Measurements from ENCODE around the gene DIS3L2.
A peak's percentile ranks its signal among the peaks of the same experiment; 100 is the strongest.

The DIS3L2 gene, protein sequence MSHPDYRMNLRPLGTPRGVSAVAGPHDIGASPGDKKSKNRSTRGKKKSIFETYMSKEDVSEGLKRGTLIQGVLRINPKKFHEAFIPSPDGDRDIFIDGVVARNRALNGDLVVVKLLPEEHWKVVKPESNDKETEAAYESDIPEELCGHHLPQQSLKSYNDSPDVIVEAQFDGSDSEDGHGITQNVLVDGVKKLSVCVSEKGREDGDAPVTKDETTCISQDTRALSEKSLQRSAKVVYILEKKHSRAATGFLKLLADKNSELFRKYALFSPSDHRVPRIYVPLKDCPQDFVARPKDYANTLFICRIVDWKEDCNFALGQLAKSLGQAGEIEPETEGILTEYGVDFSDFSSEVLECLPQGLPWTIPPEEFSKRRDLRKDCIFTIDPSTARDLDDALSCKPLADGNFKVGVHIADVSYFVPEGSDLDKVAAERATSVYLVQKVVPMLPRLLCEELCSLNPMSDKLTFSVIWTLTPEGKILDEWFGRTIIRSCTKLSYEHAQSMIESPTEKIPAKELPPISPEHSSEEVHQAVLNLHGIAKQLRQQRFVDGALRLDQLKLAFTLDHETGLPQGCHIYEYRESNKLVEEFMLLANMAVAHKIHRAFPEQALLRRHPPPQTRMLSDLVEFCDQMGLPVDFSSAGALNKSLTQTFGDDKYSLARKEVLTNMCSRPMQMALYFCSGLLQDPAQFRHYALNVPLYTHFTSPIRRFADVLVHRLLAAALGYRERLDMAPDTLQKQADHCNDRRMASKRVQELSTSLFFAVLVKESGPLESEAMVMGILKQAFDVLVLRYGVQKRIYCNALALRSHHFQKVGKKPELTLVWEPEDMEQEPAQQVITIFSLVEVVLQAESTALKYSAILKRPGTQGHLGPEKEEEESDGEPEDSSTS

DNA sequence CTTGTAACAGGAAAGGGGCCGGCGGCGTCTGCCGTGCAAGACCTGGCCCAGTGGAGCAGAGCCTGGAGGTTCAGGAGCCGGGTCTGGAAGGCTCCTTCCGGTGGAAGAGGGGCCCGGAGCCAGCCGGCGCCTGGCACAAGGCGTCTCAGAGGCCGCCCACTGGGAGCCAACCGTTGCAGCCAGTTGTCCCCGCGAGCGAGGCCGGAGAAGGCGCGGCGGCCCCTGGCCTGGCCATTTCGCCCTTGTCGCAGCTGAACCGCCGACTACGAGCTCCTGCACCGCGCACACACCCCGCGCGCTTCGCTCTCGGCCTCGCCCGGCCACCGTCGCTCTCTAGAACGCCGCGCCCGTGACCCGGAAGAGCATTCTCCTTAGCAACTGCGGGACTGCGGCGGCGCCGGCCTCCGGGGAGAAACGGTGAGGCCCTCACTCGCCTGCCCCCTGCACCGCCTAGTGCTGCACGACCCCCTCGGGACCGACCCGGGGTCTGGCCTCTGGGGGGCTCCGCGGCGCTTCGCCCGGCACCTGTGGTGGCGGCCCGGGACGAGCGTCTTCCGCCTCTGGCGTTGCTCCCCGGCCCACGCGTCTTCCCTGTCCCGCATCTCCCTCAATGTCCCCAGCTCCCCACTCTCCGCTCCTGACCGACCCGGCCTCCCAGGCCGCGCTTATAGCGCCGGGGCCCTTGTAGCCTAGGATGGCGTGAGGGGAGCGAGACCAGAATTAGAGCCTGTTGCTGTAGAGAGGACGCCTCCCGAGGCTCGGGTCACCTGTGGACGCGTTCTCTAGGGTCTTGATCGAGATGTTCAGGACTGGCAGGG is at the start of gene DIS3L2:
DIS3L2 (plus strand) TSS at position 365 of the 818 bp plus-strand sequence. CDS start 53,215 bp downstream, outside the sequence.
- peak; percentile 88 for DNase-seq

DNA sequence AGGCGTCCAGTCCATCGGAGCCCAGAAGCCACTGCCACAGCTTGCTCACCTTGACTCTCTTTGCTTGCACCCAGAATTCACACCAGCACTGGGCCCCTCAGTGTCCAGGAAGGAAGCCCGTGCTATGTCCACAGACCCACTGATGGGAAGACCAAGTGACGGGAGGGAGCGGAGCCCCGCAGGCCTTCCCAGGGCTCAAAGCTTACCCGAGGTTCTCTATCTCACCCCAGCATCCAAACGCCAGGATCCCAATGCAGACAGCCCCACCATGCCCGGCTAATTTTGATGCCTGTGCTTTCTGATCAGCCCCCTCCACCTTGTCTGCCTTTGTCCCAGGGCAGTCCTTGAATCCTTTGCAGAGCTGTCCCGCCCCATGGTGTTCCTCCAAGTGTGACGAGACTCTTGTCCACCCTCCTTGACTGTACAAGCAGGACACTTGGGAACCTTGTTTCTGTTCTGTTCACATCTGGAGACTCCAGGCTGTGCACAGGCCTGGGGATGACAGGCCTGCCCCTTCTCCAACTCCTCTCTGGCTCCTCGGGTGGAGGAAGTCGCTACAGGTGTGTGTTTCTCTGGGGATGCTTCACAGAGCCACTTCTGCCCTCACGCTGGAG is 47.3 kb upstream of the DIS3L2 start:
- DNase-seq, result no peak

DNA sequence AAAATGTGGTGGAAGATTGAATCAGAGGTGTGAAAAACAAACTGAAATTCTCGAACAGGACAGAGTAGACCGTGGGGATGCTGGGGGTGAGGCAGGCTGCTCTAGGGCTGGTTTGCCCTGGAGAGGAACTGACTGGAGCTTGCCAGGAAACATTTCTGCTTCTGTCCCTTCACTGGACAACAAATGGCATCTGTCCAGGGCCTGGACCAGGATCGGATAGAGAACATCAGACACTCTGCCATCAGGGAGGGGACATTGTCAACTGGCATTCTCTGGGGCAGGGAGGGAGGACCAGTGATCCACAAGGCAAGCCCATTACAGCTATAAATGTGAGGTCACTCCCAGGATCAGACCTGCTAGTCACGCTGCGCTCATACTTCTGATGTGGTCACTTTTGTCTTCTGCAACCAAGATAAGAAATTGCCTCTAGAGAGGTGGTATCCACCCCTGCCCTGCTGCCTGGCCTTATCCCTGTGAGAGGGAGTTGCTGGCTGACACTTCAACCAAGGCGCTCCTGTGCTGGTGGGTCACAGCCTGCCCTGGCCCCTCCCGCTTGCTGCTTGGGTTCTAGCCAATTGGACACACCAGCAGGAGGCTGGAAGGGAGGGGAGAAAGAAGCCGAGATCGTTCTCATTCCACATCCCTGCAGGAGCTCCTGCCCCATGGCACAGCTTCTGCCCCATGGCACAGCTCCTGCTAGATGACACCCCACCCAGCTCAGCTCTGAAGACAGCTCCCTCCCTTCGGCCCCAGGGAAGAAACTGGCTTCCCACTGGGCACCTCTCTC is 44.0 kb upstream of the DIS3L2 start:
- peak; percentile 67 for DNase-seq

DNA sequence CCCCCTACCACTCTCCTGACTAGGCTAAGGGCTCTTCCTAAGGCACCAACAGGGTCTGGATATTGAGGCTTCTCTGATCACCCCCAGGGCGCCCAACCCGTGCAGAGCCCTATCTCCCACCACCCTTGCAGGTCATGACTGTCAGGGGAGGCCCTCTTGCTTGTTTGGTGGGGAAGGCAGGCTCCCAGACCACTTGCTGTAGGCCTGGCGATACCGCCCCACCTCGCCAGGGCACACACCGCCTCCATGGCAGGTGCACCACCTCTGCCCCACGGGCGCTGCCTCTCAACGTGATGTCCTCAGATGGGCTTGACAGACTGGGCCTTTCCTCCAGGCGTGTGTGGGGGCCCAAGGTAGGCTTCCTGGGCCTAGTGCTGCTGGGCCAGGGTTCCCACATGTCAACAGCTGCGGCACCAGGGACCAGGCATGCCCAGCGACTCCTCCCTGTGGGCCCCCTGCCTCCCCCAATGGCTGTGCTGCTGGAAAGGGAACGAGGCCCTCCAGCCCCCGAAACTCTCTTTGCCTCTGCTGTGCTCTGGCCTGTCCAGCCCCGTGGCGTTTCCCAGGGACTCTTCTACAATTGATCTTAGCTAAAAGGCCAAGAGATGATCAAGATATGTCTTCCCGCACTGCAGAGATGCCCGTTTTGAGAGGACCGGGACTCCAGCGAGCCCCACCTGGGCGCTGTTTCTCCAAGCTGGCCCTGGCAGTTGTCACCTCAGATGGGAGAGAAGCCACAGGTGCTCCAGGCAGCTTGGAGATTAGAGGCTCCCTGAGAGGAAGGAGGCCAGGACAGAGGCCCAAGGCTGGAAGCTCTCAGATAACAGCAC is 42.8 kb upstream of the DIS3L2 start:
- DNase-seq, result no peak

DNA sequence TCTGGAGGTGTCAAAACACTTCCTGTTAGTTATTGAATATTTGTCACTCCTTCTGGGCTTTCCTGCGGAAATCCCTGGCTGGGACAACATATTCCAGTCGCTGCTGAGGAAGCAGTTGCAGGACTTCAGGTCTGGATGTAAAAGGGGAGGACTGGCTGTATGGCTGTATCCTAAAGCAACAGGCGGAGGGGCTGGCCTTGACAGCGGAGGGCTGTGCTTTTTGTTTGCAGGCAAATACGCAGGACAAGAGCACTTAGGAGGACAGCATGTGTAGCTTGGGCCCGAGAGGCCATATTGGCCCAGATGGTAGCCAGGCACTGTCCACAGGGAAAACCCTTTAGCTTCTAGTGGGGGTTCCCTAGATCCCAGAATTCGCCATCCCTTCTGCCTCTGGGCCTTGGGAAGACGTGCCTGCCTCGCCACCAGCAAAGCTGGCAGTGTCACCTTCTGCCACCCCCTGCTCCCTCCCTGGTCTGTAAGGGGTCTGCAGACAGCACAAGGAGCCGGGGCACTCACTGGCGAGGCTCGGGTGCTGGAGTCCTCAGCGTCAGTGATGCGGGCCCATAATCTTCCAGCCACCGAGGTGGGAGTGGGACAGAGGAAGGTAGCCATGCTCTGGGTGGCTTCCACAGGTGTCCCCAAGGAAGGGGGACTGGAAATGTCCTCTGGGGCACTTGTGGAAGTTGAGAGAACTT is 42.0 kb upstream of the DIS3L2 start:
- DNase-seq, result no peak

DNA sequence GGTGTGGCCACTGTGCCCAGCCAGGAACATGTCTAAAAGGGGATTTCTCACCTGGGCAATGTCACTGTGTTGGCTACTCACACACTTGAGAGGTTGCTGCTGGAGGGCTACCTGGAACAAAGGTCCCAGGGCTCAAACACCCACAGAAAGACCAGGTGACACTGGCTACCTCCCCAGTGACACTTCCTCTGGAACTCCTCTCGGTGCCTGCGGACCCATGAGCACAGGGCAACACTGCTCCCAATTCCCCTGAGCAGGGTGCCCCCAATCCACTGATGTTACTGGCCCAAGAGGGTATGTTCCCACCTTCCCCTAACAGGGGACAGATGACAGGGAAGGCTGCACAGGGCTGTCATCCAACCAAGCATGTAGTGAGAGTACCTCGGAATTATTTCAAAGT is 41.1 kb upstream of the DIS3L2 start:
- DNase-seq, result no peak

DNA sequence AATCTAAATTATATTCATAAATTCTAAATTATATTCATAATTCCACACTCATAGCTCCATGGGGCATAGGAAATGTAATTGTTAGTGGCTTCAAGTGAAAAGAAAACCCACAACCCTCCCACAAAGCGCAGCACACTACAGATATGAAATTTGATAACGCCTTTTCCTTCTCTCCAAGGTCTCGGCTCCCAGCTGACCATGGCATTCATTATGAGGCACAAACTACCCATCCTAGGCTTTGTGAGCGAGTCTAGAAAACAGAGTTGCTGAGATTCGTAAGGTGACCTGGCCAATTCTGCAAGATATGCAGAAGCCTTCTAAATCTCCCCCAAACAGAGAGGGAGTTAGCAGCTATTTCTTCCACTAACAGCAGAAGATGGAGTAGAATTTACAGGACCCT is 40.7 kb upstream of the DIS3L2 start:
- DNase-seq, result no peak

DNA sequence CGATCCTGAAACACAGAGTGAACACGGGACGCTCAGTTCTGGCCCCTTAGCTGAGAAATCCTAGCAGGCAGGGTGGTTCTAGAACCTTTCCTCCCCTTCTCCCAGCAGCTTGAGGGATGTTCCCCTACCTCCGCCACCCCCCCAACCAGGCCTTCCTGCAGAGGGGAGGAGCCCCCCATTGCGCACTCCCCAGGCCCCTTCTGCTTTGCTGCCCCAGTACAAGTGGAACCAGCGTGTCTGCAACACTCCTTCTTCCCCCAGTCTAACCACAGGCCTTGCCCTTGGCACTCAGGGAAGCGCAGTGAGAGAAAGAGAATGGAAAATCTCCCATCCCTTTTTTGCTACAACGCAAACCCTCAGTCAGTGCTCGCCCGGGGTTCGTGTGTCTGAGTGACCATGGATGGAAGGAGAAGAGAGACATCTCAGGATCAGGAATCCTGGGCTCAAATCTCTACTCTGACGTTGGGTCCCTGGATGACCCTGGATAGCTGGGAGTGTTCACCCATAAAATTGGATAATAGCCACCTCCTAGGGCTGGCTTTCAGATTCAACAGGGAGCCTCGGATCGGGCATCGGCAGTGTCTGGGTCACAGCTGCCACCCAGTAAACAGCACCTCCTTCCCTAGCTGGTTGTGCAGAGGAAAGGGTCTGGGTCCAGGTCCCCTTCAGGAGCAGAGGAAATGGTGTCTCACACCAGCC is 39.1 kb upstream of the DIS3L2 start:
- no peak for DNase-seq

DNA sequence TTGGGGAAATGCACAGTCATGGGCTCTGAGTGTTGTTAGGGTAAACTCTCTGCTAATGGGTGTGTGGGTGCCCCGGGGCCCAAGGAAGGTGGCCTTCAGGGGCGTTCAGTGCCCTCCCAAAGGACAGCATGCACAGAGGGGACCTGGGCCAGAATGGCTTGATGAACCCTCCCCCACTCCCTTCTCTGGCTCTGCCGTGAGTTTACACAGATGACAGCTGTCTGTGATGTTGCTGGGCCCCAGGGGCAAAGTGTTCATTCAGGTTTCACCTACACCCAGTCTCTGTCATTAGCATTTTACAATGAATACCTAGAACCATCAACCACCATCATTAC is 38.5 kb upstream of the DIS3L2 start:
- DNase-seq, result no peak

DNA sequence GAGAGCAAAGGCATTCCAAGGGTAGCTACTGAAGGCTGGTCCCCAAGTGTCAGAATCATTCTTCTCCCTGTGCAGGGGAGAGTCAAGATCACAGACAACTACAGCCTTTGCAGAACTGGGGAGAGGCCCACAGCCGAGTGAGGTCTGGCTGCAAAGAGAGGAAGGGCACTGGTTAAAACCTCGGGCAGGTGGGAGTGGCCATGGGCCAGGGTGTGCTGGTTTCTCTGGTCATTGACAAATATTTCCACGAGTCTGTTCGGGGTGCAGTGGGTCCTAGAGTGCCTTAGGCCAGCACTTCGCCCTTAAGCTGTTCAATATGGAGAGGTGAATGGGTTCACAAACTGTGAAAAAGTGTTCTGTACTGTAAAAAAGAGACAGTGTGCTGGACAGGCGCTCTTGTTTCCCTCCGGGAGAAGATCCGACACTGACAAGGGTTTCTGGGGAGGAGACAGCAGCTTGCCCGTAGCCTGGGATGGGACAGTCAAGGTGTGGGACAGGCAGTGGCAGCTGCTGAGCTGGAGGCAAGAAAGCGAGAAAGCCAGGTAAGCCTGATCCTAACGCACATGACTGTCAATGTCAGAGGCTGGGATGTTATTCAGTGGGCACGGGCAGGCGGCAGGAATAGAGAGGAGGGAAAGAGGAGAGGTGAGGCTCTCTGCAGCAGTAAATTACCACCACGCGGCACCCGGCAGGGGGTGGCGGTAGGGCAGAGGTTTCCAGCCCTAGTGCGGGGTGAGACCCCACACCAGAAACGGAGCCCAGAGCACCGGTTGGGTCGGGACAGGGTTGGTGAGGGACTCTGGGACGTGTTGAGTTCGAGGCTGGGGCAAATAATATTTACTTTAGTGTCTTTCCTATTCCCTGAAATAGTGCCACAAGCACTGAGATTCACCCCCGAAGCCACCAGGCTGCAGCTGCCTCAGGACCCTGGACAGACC is 37.3 kb upstream of the DIS3L2 start:
- no peak for DNase-seq

DNA sequence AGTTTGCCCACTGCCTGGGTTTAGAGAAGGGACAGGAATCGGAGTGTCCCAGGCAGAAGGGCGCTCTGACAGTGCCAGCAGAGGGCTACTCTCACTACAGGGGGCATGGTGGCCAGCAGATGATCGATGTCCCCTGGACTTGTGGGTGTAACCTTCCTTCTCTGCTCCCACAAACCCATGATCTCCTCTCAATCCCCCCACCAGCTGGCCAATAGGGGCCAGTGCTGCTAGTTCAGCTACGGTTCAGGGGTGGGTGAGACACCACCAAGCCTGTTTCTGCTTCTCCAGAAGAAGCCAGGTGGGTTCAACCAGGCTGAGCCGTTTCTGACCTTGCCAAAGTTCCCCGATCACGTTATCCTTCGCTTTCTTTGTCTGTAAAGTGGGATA is 36.6 kb upstream of the DIS3L2 start:
- no peak for DNase-seq

DNA sequence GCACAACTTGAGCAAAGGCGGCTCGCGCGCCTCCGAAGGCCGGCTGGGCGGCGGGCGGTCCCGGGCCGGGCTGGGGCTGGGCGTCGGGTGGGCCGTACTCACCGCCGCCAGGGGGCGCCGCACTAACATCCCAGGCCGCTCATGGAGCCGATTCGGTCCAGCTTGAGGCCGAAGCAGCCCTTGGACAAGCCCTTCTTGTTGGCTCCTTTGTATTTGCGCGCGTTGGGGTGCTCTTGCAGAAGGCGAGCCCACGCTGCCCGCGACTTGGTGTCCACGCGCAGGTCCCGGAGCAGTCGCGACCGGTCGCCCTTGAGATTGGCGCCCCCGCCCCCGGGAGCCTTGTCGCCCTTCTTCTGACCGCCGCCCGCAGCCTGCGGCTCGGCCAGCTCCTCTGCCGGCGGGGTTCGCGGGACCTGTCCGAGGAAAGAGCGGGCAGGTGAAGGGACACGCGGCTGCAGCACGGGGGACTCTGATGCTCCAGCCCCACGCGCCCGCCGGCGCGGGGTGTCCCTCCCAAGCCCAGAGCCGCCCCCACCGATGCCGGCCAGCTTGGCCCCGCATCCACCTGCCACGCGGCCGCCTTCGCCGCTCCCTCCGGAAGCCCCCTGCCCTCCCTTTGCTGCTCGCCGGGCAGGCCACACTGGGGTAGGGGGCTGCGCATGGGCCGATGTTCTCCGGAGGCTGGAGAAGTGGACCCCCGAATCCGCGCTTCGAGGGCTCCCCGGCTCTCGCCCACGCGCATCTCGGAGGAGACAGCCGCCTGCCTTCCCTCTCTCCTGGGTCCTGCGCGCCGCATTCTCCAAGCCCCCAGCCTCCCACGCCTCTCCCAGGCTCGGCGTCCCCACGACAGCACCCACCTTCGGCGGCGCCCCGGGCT is 36.0 kb upstream of the DIS3L2 start:
- DNase-seq, result peak; percentile 73

DNA sequence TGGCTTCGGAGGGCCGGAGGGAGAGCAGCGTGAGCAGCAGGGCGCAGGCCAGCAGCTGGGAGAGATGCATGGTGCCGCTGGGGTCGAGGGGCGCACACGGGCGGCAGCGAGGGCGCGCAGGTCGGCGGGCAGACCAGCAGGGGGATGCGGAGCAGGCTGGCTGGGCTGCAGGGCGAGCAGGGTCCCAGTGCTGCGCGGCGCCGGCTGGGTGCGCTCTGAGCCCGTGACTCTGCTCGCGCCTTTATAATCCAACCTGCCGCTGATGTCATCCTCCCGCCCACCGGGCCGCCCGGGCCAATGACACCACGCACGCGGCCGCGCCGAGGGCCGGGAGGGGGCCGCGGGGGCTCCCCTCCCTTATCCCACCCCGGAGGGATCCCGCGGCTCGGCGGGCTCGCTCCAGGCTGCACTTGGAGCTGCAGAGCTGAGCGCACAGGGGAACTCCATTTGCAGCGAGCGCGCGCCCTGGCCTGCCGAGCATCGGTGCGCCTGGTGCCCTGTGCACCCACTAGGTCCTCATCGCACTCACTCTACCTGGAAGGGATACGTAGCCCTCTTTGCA is 35.3 kb upstream of the DIS3L2 start, which contains the start of gene NPPC:
NPPC (minus strand) TSS at position 217 of the 562 bp plus-strand sequence; CDS start at position 70, 147 bp downstream.
- DNase-seq, result peak; percentile 48

DNA sequence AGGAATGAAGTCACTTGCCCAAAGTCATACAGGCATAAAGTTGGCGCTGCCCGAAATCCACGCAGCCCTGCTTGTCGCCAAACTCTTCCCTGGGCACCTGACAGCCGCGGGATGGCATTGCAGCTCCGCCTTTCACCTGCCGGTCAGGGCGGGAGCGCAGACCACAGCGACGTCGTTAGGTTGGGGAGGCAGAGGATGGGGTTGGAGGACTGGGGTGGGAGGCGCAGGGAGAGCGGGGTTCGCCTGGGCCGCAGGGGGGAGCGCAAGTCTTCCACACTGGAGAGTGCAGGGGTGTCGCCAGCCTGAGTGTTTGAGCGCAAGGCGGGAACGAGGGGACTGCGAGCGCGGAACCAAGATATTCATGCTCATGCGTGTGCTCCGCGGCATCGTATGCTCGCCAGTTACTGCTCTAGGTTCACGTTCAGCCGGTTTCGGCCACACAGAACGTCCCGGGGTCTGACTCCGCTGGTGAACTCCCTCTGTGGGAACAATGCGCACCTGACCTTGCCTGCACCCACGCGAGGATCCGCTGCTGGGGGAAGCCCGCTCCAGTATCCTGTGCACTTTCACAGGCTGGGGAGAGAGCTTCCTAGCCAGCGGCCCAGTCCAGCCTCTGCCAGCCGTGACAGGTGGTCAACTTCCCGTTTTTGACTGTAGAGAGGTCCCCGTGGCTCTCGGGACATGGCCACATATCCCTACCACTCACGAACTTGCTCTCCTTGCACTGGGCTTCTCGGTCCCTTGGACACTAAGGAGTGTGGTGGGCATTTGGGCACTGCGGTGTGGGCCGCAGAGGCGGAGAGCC is 34.5 kb upstream of the DIS3L2 start:
- peak; percentile 16 for DNase-seq

DNA sequence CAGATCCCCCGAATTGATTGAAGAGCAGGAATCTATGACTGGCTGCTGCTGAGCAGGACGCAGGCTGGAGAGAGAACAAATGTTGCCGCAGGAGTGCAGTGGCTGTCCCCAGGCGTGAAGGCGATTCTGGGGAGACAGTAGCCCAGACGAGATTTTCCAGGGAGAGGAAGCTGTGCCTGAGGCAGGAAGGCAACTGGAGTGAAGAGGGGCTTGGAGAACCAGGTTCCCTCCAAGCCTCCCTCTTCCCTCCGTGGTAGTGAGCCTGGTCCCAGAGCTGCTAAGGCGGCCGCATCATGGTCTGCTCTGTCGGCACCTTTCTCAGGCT is 34.0 kb upstream of the DIS3L2 start:
- DNase-seq, result no peak

DNA sequence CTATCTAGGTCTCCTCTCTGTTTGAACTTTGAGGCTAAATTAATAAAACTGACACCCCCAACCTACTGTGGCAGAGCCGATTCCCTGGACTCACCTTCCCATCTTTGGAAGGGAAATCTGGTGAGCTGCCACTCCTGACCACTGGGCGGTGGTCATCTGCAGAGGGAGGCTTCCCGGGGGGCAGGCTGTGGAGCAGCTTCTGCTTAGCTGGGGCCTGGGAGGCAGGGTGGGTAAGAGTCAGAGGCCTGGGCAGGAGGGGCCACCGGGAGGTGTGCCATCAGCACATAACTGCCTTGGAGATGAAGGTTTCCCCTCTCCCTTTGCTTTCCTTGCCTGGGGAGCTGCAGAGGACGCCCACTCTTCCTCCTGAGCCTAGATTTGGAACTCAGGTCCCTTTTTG is 33.0 kb upstream of the DIS3L2 start:
- DNase-seq, result no peak

All from hematopoietic multipotent progenitor cell treated with erythropoietin and hydrocortisone succinate and interleukin-3 and kit ligand, for 8 days (in vitro differentiated cells).